DMS 273 (cell line): Measurements from ENCODE around the gene PAXIP1.

Source experiments
- DNase-seq: peaks from one replicate; lab custom pipeline; 2025; ENCODE audit not compliant: unreplicated experiment; lab: John Stamatoyannopoulos, UW

The PAXIP1 gene

GRCh38 chr7:154912871-154913637, 89.9 kb downstream of the PAXIP1 start:
- no peak for DNase-seq

DNA sequence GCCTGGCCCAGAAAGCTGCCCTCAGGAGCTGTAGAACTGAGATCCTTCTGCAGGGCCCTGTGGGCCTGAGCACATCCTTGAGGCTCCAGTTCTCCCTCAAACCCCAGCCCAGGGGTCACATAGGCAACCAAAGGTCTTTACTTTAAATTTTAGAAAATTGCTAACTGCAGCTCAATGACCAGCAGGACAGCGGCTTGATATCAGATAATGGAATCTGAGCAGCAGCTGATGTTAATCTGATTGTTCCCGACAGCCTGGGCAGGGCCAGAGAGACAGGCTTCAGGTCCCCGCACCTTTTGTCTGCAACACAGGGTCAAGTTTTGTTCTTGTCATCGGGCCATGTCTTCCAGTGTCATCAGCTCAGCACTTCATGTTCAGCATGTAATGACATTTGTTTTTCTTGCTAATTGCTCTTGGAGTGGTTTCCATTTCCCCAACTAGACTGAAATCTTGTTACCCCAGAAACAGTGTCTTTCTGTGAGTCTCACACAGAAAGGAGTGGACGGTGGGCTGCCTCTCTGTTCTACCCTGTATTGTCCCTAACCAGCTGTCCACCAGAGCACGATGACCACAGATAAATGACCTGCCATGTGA, 91.0 kb downstream of the PAXIP1 start:
- DNase-seq, result no peak

GRCh38 chr7:154911411-154911810, 91.5 kb downstream of the PAXIP1 start:
- DNase-seq, result no peak

DNA sequence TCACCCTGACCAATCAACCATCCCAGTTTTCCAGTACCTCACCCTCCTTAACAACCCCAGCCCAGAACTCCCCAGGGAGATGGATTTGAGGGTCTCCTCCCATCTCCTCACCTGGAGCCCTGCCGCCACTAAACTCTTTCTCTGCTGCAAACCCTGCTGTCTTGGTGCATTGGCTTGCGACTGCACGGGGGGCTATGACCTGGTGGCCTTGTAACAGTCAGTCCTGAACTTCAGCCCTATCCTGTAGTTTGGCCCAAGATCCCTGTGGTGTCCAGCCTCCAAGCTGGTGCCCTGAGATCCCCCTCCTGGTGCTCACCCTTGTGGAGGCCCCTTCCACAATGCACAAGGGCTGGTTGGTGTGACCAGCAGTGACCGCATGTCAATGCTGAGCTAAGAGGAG, 91.9 kb downstream of the PAXIP1 start:
- no peak for DNase-seq

GRCh38 chr7:154910125-154910524, 92.8 kb downstream of the PAXIP1 start:
- no peak for DNase-seq

DNA sequence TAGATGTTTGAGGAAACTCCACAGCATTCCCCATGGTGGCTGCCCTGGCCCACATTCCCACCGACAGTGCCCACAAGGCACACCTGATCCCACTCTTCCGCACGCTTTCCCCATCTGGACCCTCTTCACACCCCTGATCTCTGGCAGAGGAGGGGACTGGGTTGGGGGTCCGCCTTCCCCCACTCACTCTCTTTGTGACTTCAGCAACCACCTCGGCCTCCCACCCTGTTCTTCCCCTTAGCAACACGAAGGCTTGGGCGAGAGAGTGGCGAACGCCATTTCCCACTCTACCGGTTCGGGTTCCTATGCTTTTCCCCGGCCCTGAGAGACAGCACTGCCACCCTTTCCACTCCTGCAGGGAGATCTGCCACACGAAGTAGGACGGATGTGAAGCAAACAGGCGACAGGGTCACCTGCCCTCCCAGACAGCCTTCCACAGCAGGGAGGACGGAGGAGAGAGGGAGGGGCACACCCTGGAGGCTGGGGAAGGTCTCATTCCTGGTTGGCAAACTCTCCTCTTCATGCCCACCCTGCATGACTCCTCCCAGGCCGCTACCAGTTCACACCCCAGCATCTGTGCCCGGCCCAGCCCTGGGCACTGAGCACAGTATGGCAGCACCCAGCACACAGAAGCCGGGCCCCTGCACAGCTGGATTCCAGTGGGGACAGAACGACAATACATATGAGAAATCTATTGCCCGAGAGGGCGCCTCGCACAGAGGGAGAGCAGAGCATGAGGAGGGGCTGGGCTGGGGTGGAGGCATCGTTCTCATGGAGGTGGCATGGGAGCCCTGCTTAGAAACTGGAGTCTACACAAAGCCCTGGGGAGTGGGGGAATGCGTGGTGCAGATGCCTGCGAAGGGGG, 93.5 kb downstream of the PAXIP1 start:
- DNase-seq, result no peak

- no peak for DNase-seq
These were observed 95.0 kb downstream of the PAXIP1 start for GRCh38 chr7:154907651-154908620.

DNA sequence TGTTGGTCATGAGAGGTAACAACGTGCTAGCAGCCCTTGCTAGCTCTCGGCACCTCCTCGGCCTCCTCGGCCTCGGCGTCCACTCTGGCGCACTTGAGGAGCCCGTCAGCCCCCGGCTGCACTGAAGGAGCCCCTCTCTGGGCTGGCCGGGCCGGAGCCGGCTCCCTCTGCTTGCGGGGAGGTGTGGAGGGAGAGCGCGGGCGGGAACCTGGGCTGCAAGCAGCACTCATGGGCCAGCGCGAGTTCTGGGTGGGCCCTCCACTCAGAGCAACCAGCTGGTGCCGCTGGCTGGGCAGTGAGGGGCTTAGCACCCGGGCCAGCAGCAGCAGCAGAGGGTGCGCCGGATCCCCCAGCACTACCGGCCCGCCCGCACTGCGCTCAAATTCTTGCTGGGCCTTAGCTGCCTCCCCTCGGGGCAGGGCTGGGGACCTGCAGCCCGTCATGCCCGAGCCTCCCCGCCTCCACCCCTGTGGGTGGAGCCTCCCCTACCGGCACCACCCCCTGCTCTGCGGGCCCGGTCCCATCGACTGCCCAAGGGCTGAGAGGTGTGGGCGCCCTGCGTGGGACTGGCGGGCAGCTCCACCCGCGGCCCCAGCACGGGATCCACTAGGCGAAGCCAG, 96.1 kb downstream of the PAXIP1 start:
- DNase-seq, result no peak

DNA sequence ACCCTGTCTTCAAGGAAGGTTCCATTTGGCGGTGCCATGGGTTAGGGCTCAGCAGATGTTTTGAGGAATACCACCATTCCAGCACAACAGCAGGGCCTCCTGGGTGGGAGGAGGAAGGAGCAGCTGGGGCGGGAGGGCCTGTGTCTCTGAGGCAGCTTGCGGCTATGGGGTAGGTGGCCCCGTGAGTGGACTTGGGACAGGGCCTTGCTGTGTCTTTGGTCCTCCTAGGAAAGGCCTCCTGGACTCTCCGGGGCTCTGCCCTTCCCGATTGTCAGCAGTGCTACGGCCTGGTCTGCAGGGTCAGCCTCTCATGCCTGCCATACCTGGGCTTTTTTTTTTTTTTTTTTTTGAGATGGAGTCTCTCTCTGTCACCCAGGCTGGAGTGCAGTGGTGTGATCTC, 96.7 kb downstream of the PAXIP1 start:
- DNase-seq, result no peak

DNA sequence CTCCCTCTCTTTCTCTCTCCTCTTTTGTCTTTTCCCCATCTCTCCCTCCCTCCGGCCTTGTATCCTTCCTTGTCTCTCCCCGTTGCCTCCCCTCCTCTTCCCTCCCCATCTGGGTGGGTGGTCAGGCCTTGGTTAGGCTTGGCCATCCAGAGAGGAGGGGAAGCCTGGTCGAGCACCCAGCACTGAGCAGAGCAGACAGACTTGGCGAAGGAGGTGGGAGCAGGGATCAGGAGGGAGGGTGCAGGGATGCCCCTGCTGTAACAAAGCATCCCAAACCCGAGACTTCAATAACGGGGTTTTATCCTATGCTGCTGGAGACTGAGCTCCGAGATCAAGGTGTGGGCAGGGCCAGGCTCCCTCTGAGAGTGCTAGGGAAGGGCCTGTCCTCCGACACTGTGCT, 97.3 kb downstream of the PAXIP1 start:
- no peak for DNase-seq

- DNase-seq, result no peak
These were observed 97.8 kb downstream of the PAXIP1 start for GRCh38 chr7:154905146-154905545.

DNA sequence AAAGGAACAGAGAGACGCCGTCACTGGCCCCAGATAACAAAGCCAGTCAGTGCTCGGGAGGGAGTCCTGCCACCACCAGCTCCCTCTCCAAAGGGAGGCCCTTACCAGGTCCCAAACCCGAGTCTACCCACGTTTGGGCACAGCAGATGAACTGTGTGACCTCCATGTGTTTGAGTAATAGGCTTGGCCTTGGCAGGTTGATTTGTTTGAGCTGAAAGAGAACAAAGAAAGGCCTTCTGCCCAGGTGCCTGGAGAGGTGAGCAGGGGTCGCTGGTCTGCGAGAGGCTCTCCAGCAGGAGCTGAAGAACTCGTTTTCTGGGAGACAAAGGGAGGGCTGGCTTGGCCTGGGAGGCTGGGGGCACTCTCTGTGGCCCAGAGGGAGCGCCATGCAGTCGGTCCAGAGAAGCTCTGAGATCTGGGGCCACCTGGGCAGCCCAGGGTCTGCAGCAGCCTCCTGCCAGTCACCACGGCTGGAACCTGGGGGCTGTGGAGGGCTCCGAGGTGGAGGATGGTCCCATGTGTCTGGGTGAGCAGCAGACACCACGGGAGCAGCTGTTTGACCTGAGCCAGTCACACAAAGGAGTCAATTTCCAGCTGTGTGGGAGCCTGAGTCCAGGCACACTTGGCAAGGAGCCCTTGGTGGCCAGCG, 99.7 kb downstream of the PAXIP1 start:
- DNase-seq, result no peak

DNA sequence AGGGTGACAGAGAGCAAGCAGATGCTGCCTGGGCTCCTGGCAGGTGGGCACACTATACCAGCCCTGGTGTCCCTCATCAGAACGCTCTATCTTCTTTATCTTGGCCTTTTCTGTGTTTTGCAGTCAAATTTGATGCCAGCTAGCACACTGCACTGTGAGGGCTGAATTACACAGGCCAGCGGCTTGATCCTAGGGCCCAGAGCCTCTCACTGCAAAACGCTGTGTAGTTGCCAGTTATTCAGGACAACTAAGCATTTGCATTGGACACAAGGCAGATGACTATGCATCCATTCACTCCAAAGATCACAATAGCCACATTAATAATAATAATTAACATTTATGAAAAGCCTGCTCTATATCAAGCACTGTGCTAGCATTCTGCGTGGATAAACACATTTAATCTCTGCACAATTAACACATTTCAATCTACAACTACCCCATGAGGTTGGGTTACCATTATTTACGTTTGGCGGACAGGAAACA, 100.3 kb downstream of the PAXIP1 start:
- no peak for DNase-seq

- no peak for DNase-seq
These were observed 103.1 kb downstream of the PAXIP1 start for GRCh38 chr7:154899862-154900261.

- no peak for DNase-seq
These were observed 103.7 kb downstream of the PAXIP1 start for GRCh38 chr7:154898973-154899855.

DNA sequence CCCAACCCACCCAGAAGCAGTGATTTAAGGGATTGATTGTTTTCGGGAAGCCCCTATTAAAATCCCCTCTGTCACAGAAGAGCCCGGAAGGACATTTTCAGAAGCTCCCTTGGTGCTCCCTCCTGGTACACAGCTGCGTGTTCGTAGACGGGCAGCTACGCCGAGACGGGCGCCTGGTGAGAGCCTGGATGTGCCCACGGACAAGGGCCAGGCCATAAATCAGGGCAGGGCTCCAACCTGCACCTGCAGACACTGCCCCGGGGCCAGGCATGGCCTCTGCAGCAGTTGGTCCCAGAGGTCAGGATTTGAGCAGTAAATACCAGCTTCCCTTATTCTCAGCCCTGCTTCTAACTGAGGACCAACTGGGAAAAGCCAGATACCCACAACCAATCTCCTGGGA, 106.8 kb downstream of the PAXIP1 start:
- DNase-seq, result no peak
